HG02840 (cell line): ENCODE data around the gene ZMYM2.
"Not testable (repeated sequence)": the region's sequence is repeated elsewhere in the genome, so short reads cannot be mapped to it uniquely, and the experiment has no call there.

Experiments used
- ATAC-seq: cut with Tn5 transposase; IDR thresholded peaks from one replicate; pipeline ENCODE4 v1.9.1; 2021; ENCODE audit warnings: mild to moderate bottlenecking, moderate library complexity, moderate number of reproducible peaks; ENCODE audit not compliant: unreplicated experiment, low FRiP score

The ZMYM2 gene

DNA sequence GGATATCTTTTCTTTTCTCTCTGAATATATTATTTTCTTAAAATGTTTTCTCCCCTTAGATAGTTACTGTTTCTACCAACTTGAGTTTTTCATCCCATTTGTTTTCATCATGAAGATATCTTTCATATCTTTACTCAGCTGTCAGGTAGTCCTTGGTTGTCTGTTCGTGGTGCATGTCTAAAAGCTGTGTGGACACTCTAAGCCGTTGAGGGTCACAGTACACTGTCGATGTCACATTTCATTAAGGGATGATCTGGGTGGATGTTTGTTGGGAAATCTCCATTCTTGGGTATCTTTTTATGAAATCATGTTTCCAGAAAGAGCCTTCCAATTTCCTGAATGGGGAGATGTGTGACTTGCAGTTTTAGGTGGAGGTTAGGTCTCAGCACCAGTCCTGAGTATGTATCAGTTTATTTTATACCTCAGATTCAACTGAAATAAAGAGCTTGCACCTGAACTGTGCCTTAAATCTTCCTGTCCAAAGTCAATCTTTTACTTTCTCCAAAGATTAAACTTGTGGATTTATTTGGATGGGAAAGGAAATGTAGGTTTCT, 23.2 kb downstream of the ZMYM2 start:
- ATAC-seq, result no peak

DNA sequence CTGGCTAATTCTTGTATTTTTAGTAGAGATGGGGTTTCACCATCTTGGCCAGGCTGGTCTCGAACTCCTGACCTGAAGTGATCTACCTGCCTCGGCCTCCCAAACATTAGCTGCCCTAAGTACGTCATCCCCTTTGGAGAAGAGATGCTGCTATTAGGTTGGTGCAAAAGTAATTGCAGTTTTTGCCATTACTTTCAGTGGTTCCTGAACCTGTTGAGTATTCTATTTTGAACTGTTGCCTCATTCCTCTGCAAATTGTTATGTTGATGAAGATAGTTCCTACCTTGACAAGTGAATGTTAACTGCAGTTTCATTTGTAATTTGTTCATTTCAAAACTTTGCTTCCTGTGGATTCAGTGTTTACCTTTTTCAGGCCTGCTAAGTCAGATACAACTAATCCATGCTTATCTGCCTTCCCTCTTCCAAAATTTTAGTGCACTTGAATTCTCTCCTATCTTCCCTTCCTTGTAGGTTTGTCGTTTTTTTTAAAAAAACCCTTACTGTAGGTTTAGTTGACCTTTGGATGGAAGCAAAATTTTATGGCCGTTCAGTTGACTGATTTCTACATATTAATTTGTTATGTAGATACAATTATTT, 24.0 kb downstream of the ZMYM2 start:
- no peak for ATAC-seq

- no peak for ATAC-seq
These were observed 26.1 kb downstream of the ZMYM2 start for GRCh38 chr13:19984430-19985218.

DNA sequence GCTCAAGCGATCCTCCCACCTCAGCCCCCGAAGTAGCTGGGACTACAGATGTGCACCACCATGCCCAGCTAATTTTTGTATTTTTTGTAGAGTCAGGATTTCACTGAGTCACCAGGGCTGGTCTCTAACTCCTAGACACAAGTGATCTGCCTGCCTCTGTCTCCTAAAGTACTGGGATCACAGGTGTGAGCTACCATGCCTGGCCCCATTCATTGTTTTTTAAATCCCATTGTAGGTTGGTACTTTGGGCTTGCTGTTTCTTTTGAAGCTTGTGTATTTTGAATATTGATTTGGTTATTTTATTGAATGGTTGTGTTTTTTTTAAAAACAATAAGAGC, 26.7 kb downstream of the ZMYM2 start:
- no peak for ATAC-seq

GRCh38 chr13:19991531-19991930, 33.0 kb downstream of the ZMYM2 start:
- ATAC-seq, result no peak

- ATAC-seq, result no peak
These were observed 34.5 kb downstream of the ZMYM2 start for GRCh38 chr13:19993024-19993423.

- no peak for ATAC-seq
These were observed 40.4 kb downstream of the ZMYM2 start for GRCh38 chr13:19998960-19999359.

GRCh38 chr13:20000062-20000552, 41.6 kb downstream of the ZMYM2 start:
- no peak for ATAC-seq

GRCh38 chr13:20001366-20002190, 43.1 kb downstream of the ZMYM2 start:
- ATAC-seq, result no peak

DNA sequence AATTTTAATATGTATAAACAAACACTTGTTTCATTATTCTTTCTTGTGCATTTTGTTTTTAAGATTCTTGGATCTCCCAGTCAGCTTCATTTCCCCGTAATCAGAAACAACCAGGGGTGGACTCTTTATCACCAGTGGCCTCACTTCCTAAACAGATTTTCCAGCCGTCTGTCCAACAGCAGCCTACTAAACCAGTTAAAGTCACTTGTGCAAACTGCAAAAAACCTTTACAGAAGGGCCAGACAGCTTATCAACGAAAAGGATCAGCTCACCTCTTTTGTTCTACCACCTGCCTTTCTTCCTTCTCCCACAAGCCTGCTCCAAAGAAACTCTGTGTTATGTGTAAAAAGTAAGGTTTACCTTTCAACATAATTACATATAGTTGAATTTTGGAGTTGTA, 44.3 kb downstream of the ZMYM2 start:
- ATAC-seq, result no peak

DNA sequence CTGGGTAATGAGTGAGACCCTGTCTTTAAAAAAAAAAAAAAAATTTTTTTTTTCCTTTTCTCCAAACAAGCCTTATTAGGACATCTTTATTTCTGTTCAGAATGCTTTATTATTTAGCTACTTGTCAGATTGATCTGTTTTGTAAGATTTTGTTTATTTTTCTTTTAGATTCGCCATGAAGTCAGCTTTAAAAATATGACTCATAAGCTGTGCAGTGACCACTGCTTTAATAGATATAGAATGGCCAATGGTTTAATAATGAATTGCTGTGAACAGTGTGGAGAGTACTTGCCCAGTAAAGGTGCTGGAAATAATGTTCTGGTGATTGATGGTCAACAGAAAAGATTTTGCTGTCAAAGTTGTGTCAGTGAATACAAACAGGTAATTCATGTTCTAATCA, 47.7 kb downstream of the ZMYM2 start:
- ATAC-seq, result no peak

DNA sequence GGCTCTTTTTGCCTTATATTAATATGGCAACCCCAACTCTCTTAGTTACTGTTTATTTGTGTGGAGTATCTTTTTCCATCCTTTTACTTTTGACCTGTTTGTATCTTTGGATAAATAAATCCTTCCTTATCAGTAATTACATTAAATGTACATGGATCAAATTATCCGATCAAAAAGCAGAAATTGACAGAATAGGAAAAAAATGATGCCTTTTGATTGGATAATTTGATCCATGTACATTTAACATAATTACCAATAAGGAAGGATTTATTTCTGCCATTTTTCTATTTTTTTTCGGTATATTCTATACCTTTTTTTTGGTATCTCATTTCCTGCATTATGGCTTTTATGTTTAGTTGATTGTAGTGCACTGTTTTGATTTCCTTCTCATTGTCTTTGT, 57.2 kb downstream of the ZMYM2 start:
- ATAC-seq, result no peak

- no peak for ATAC-seq
These were observed 58.3 kb downstream of the ZMYM2 start for GRCh38 chr13:20016649-20017364.

DNA sequence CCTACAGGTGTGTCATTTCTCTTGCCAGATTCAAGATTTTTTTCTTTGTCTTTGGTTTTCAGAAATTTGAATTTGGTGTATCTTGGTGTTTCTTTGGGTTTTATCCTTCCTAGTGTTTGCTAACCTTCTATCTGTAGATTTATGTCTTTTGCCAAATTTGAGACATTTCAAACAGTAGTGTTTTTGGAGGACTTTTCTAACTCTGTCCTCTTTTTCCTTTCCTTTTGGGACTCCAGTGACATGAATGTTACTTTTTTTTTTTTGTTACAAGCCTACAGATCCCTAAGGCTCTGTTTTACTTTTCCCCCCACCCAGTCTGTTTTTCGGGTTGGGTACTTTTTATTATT, 58.8 kb downstream of the ZMYM2 start:
- no peak for ATAC-seq

DNA sequence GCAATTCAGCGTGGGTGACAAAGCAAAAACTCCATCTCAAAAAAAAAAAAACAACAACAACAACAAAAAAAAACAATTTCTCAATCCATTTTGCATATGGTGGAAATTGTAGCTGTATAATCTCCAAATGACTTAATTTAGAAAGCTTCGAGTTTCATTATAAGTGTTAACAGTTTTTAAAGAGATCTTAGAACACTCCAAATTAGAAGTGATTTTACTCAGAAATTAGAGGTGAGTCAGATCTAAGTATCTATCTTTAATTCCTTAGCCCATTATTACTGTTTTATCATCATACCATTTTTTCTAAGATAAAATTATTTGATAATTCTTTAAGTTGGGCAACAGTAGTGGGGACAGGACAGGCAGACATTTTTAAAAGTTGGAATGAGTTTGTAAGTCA, 60.5 kb downstream of the ZMYM2 start:
- no peak for ATAC-seq

GRCh38 chr13:20024702-20025101, 66.2 kb downstream of the ZMYM2 start:
- ATAC-seq, result no peak

GRCh38 chr13:20028953-20029352, 70.4 kb downstream of the ZMYM2 start:
- ATAC-seq, result no peak

DNA sequence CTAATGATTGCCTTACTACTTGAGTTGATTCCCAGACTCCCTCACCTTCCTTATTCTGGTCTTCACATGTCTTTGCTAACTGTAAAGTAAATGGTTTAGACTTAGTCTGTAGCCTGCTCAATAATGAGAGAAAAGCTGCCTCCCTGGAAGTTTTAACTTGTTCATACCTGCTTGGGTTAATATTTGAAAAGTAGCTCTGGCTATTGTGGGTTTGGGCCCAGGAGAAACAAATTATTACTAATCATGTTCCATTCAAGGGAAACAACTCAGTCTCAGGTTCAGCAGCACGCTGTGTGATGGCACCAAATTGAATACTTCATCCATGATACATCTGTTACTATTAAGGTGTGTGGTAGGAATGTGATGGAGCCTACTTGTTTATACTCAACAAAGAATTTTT, 75.0 kb downstream of the ZMYM2 start:
- ATAC-seq, result no peak

GRCh38 chr13:20035130-20035529, 76.6 kb downstream of the ZMYM2 start:
- no peak for ATAC-seq

GRCh38 chr13:20037908-20038307, 79.4 kb downstream of the ZMYM2 start:
- no peak for ATAC-seq

GRCh38 chr13:20042603-20043002, 84.1 kb downstream of the ZMYM2 start:
- ATAC-seq, result not testable (repeated sequence)
